Measurements from ENCODE around the gene RAMP1. TPM values are rescaled to one million over a fixed set of nuclear protein-coding genes. Genes with fewer than 3 reads are reported as not detected.

RAMP1 gene
- total RNA-seq, 1 experiment from 2014 or later, result 23.4 TPM

- no TSS peak for BruUV-seq (replicated peaks)
- intact Hi-C loops (cut with micrococcal nuclease), result loop anchor here (5.0 kb wide), 1 partner anchor 58 kb away; no protein-coding TSS in a partner anchor
- no peak for DNase-seq (ENCODE audit: low read depth, low spot score)
- H3K27ac ChIP-seq (ENCODE audit: low read depth, low read length), result peak overlapping the region; percentile 90
- peak overlapping the region; percentile 79 for H3K4me2 ChIP-seq (ENCODE audit: low read length)
- H3K9me3 ChIP-seq (ENCODE audit: control insufficient read depth in 1 of 2, insufficient read depth in 1 of 2, low read depth in 1 of 2, low read length in 2 of 2), result no peaks in the 10 kb centered on the region
- ATAC-seq, result no peak
- H3K9ac ChIP-seq (ENCODE audit: low read length), result peak overlapping the region; percentile 65
- ChIA-PET POLR2A (interaction anchor here (0.7 kb wide), 1 partner anchor 73 kb away, joined by 3 read pairs; no protein-coding TSS in a partner anchor), RAD21 (ENCODE audit: low non-redundant PET in 1 of 2, low total read pairs in 2 of 2, uncharacterized antibody in 2 of 2, unreplicated experiment in 2 of 2) (interaction anchor here in 1 of 2 experiments (0.6 kb wide), 1 partner anchor 247 kb away, joined by 5 read pairs; no protein-coding TSS in a partner anchor), CTCF (no interaction called here)
- H3K27me3 ChIP-seq (ENCODE audit: insufficient read depth, low read length), result no peaks in the 10 kb centered on the region
- H2AFZ ChIP-seq (ENCODE audit: low read depth, low read length, poor library complexity, severe bottlenecking), result no peak overlapping the region
- H3K79me2 ChIP-seq (ENCODE audit: insufficient read depth, low read length), result peaks cover 40% of the 10 kb centered on the region
- H3K36me3 ChIP-seq (ENCODE audit: control insufficient read depth in 1 of 2, insufficient read depth in 2 of 2, low read length in 2 of 2), result no peaks in the 10 kb centered on the region
- TF ChIP-seq POLR2A (IDR thresholded peaks at IDR 0.05; ENCODE audit: borderline replicate concordance, extremely low read depth, insufficient read depth, insufficient read length) (no peak), EZH2 (IDR thresholded peaks at IDR 0.05) (no peak), SP1 (IDR thresholded peaks at IDR 0.05; ENCODE audit: low read depth) (no peak), EZH2phosphoT487 (IDR thresholded peaks at IDR 0.05; ENCODE audit: borderline replicate concordance) (no peak), ZNF274 (IDR thresholded peaks at IDR 0.05; ENCODE audit: low read depth, low read length) (no peak), YY1 (IDR thresholded peaks at IDR 0.05; ENCODE audit: extremely low read depth, insufficient replicate concordance, low read depth, low read length) (no peak), ZBTB33 (IDR thresholded peaks at IDR 0.05; ENCODE audit: extremely low read depth, insufficient replicate concordance, low read length) (no peak), EGR1 (IDR thresholded peaks at IDR 0.05; ENCODE audit: low read depth) (no peak), TCF7L2 (IDR thresholded peaks at IDR 0.05; ENCODE audit: borderline replicate concordance, extremely low read depth, insufficient read depth, insufficient read length) (no peak), ZFX (IDR thresholded peaks at IDR 0.05) (no peak), ATF3 (IDR thresholded peaks at IDR 0.05) (no peak), CBX3 (IDR thresholded peaks at IDR 0.05; ENCODE audit: low read depth) (no peak)
- peaks cover 67 to 94% of the 10 kb centered on the region in 2 experiments for H3K4me1 ChIP-seq (ENCODE audit: control insufficient read depth in 1 of 2, insufficient read depth in 2 of 2, low read length in 2 of 2)
- H3K4me3 ChIP-seq (replicated peaks in 1 of 2; ENCODE audit: low read depth in 1 of 2, low read length in 2 of 2), result peak overlapping the region in 1 of 2 experiments; percentile 46; a peak in 1 of 4 replicates
- no peaks in the 10 kb centered on the region for H3K9me2 ChIP-seq (ENCODE audit: insufficient read depth)
- H4K20me1 ChIP-seq (ENCODE audit: insufficient read depth), result no peaks in the 10 kb centered on the region
Observed at GRCh38 chr2:237863689-237864443, 4.4 kb downstream of the RAMP1 start.
